SK-N-SH treated with all-trans-retinoic acid at 6 μM for 48 hours (cell line): ENCODE results near the gene COBL.

ENCODE experiments used
- ATAC-seq: fragments of 200-7000 bp; cut with Tn5 transposase; 3 replicates; pipeline ENCODE4 v1.9.1; 2020; ENCODE audit warnings: mild to moderate bottlenecking, moderate library complexity
- ARNTL ChIP-seq: fragments of 450-650 bp; formaldehyde crosslinking; IDR thresholded peaks from 2 replicates; pipeline ENCODE4 v1.5.0; 2020; ENCODE audit warnings: low read depth, mild to moderate bottlenecking, moderate library complexity, borderline replicate concordance
- BACH2 ChIP-seq: fragments of 250-450 bp; sonication (Bioruptor Pico); IDR thresholded peaks from 2 replicates; pipeline ENCODE4 v1.9.0; 2021; ENCODE audit warnings: mild to moderate bottlenecking, borderline replicate concordance
- CREB5 ChIP-seq: fragments of 250-450 bp; sonication (Bioruptor Pico); IDR thresholded peaks from 2 replicates; pipeline ENCODE4 v1.5.1; 2020; ENCODE audit warnings: low read depth, mild to moderate bottlenecking, moderate library complexity
- CSDC2 ChIP-seq: fragments of 250-450 bp; sonication (Bioruptor Pico); IDR thresholded peaks from 2 replicates; pipeline ENCODE4 v1.5.0; 2020; ENCODE audit warnings: mild to moderate bottlenecking, moderate library complexity
- CSRNP3 ChIP-seq: fragments of 250-450 bp; sonication (Bioruptor Pico); IDR thresholded peaks from 2 replicates; pipeline ENCODE4 v1.5.1; 2021; ENCODE audit warnings: mild to moderate bottlenecking, moderate library complexity
- OSR1 ChIP-seq: fragments of 250-450 bp; sonication (Bioruptor Pico); IDR thresholded peaks from 2 replicates; pipeline ENCODE4 v1.8.0; 2022; ENCODE audit warnings: moderate library complexity, mild to moderate bottlenecking, inconsistent platforms
- PPARA ChIP-seq: fragments of 250-450 bp; sonication (Bioruptor Pico); IDR thresholded peaks from 2 replicates; pipeline ENCODE4 v1.5.0; 2020; ENCODE audit warnings: mild to moderate bottlenecking, borderline replicate concordance
- SNAI2 ChIP-seq: fragments of 250-450 bp; sonication (Bioruptor Pico); IDR thresholded peaks from 2 replicates; pipeline ENCODE4 v1.5.0; 2020; ENCODE audit warnings: mild to moderate bottlenecking, moderate library complexity
- TCF4 ChIP-seq: fragments of 250-450 bp; sonication (Bioruptor Pico); IDR thresholded peaks from 2 replicates; pipeline ENCODE4 v1.8.0; 2021; ENCODE audit warnings: mild to moderate bottlenecking, moderate library complexity, borderline replicate concordance
- TOX ChIP-seq: fragments of 250-450 bp; sonication (Bioruptor Pico); IDR thresholded peaks from 2 replicates; pipeline ENCODE4 v1.8.0; 2021; ENCODE audit warnings: mild to moderate bottlenecking, moderate library complexity, borderline replicate concordance
- ZC3H10 ChIP-seq: fragments of 250-450 bp; sonication (Bioruptor Pico); IDR thresholded peaks from 2 replicates; pipeline ENCODE4 v1.5.1; 2021; ENCODE audit warnings: mild to moderate bottlenecking, moderate library complexity
- ZFP30 ChIP-seq: fragments of 450-650 bp; formaldehyde crosslinking; IDR thresholded peaks from 2 replicates; pipeline ENCODE4 v1.5.0; 2022; ENCODE audit warnings: mild to moderate bottlenecking, moderate library complexity
- ZNF565 ChIP-seq: fragments of 450-650 bp; formaldehyde crosslinking; conservative IDR thresholded peaks from 2 replicates; pipeline ENCODE4 v1.5.0; 2020; ENCODE audit warnings: low read depth, mild to moderate bottlenecking, moderate library complexity
- ZNF70 ChIP-seq: fragments of 450-650 bp; formaldehyde crosslinking; IDR thresholded peaks from 2 replicates; pipeline ENCODE4 v1.5.0; 2020; ENCODE audit warnings: mild to moderate bottlenecking, moderate library complexity
- TF ChIP-seq, protein P1 (sequence below): fragments of 250-450 bp; sonication (Bioruptor Pico); IDR thresholded peaks from 2 replicates; pipeline ENCODE4 v1.8.0; 2021; ENCODE audit warnings: low read depth, mild to moderate bottlenecking, moderate library complexity, borderline replicate concordance

COBL gene

DNA sequence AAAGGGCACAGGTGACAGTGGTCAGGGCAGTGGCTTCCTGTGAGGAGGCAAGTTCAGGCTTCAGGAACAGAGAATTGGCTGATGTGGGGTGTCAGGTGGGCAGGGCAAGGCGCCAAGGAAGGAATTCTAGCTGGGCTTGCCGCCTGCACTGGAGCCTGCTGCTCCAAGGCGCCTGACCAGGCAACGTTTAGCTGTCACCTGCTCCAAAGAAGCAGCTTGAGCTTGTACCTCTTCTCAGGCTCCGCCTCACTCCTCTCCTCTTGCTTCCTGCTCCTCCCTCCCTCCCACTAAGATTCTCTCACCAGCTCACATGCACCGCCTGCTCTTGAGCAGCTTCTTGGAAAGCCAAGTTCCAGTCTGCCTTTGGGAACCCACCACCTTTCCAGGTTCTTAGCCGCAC is 346.5 kb downstream of the COBL start:
- ATAC-seq, result no peak
- no peak for TF ChIP-seq CREB5
- TF ChIP-seq BACH2, result no peak
- no peak for TF ChIP-seq OSR1 (CRISPR knock-in tag)
- no peak for TF ChIP-seq ZC3H10 (CRISPR knock-in tag)
- no peak for TF ChIP-seq SNAI2 (CRISPR knock-in tag)
- no peak for TF ChIP-seq PPARA
- TF ChIP-seq ZNF70 (CRISPR knock-in tag), result no peak
- no peak for TF ChIP-seq CSDC2 (CRISPR knock-in tag)
- TF ChIP-seq TCF4, result no peak
- no peak for TF ChIP-seq ZFP30 (CRISPR knock-in tag)
- TF ChIP-seq ARNTL (CRISPR knock-in tag), result no peak
- no peak for TF ChIP-seq CSRNP3 (CRISPR knock-in tag)
- TF ChIP-seq, protein P1, sequence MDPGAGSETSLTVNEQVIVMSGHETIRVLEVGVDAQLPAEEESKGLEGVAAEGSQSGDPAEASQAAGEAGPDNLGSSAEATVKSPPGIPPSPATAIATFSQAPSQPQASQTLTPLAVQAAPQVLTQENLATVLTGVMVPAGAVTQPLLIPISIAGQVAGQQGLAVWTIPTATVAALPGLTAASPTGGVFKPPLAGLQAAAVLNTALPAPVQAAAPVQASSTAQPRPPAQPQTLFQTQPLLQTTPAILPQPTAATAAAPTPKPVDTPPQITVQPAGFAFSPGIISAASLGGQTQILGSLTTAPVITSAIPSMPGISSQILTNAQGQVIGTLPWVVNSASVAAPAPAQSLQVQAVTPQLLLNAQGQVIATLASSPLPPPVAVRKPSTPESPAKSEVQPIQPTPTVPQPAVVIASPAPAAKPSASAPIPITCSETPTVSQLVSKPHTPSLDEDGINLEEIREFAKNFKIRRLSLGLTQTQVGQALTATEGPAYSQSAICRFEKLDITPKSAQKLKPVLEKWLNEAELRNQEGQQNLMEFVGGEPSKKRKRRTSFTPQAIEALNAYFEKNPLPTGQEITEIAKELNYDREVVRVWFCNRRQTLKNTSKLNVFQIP, result no peak
- TF ChIP-seq ZNF565 (CRISPR knock-in tag), result no peak
- TF ChIP-seq TOX (CRISPR knock-in tag), result no peak
